Neuron (in vitro differentiated cells): ENCODE results near the gene MTA2.

ENCODE experiments used
- H2AFZ ChIP-seq: one replicate; pipeline ENCODE4 v1.6.1; 2013; ENCODE audit warnings: low read depth, mild to moderate bottlenecking, inconsistent platforms, low read length, moderate library complexity
- H3K27me3 ChIP-seq: one replicate; pipeline ENCODE4 v1.6.1; 2013; ENCODE audit warnings: low read length; ENCODE audit not compliant: insufficient read depth
- H3K36me3 ChIP-seq: one replicate; pipeline ENCODE4 v1.6.1; 2013; ENCODE audit warnings: low read length; ENCODE audit not compliant: insufficient read depth
- H3K4me1 ChIP-seq: one replicate; pipeline ENCODE4 v1.6.1; 2013; ENCODE audit warnings: low read length; ENCODE audit not compliant: insufficient read depth
- H3K4me3 ChIP-seq: 2 replicates; pipeline ENCODE4 v1.5.1; 2013; ENCODE audit warnings: mild to moderate bottlenecking, low read length, moderate library complexity
- H3K9me3 ChIP-seq: one replicate; pipeline ENCODE4 v1.6.1; 2013; ENCODE audit warnings: low read length

MTA2 gene

DNA sequence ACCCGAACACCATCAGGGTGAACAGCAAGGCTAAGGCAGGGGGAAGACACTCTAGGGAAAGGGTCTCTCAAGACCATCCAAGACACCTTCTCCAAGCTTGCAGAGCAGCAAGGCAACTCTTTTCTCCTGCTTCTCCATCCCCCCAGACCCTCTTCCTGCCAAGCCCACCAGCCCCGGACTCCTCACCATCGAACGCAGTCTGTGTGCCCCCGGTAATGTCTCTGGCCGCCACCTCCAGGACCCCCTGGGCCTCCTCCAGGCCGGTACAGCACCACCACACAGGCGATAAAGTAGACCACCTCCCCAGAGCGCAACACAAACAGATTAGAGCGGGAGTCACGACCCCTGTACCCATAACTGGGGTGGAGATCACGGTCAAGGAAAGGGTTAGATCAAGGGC, 7.1 kb upstream of the MTA2 start:
- H3K27me3 ChIP-seq, result no peaks in the 10 kb centered on the region
- no peak overlapping the region for H2AFZ ChIP-seq
- no peaks in the 10 kb centered on the region for H3K36me3 ChIP-seq
- H3K4me1 ChIP-seq, result peaks cover 31% of the 10 kb centered on the region
- H3K9me3 ChIP-seq, result no peaks in the 10 kb centered on the region
- H3K4me3 ChIP-seq, result no peak overlapping the region

DNA sequence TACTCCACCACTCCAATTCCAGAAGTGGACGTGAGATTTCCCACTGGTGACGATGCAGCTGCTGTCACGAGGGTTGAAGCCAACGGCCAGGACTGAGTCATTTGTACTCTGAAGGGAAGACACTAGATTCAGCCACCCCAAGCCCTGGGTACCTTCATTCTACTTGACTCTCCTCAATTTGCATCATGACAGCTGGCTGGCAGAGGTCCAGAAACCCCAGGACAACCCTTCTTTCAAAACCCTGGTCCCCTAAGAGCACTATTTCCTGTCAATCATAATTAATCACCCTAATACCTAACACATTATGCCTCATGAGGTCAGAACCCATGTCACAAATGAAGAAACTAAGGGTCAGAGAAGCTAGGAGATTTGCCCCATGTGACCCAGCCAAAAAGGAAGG, 6.0 kb upstream of the MTA2 start:
- no peaks in the 10 kb centered on the region for H3K36me3 ChIP-seq
- H3K9me3 ChIP-seq, result no peaks in the 10 kb centered on the region
- H3K27me3 ChIP-seq, result no peaks in the 10 kb centered on the region
- H3K4me1 ChIP-seq, result peaks cover 27% of the 10 kb centered on the region
- no peak overlapping the region for H2AFZ ChIP-seq
- no peak overlapping the region for H3K4me3 ChIP-seq

DNA sequence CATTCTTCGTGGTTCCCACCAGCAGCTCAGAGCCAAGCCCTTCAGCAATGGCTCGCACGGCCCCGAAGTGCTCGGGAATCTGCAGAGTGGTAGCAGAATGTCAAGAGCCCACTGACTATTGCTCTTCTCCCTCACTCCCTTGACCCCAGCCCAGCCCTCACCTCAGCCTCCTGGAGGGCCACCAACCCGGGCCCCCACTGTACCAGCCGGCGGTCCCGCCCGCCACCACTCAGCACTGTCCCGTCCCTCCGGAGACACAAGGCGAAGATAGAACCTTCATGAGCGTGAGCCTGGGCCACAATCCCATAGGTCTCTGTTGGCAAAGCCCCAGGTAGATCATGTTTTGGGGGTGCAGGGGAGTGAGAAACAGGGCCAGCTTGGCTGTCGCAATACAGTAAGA, 4.2 kb upstream of the MTA2 start:
- H3K4me1 ChIP-seq, result peaks cover 17% of the 10 kb centered on the region
- H3K9me3 ChIP-seq, result no peaks in the 10 kb centered on the region
- no peaks in the 10 kb centered on the region for H3K27me3 ChIP-seq
- no peak overlapping the region for H2AFZ ChIP-seq
- H3K4me3 ChIP-seq, result no peak overlapping the region
- no peaks in the 10 kb centered on the region for H3K36me3 ChIP-seq

DNA sequence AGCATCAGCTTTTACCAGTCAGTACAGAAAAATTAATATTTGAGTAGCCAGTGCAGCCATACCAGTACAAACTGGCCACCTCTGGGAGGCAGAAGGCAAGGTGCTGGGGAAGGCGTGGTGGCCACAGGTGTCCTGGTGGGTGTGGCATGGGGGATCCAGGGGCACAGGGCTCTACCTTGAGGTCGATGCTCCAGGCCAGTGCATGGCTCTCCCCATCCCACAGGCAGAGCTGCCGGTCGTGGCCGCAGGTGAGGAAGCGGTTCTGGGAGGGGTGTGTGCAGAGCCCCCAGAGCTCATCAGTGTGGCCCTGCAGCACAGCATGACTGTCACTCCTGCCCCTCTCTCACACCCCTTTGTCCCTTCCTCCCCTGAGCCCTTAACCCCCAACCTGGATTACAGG, 3.8 kb upstream of the MTA2 start:
- Histone ChIP-seq H3K36me3 (no peaks in the 10 kb centered on the region), H3K4me1 (peaks cover 18% of the 10 kb centered on the region), H3K9me3 (no peaks in the 10 kb centered on the region), H3K4me3 (no peak overlapping the region), H2AFZ (no peak overlapping the region), H3K27me3 (no peaks in the 10 kb centered on the region)

DNA sequence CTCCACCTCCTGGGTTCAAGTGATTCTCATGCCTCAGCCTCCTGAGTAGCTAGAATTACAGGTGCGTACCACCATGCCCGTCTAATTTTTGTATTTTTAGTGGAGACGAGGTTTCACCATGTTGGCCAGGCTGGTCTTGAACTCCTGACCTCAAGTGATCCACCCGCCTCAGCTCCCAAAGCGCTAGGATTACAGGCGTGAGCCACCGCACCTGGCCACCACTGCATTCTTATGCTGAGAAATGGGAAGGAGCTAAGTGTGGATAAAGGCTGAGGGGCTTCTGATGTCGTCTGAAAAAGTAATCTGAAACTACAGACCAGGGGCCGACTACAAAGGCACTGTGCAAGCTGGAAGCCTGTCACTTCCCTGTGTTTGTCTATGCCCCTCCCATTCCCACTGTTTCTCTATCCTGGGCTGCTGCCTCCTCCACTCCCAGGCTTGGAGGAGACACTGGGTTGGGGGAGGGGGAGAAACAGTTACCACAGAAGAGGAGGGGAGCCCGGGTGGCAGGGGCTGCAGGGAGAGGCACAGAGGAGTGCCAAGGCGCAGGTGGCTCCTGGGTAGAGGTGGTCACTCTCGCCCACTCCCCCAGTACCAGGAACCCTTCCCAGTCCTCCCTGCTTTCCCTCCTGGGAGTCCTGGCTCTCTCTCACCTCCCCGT, 2.9 kb upstream of the MTA2 start:
- no peaks in the 10 kb centered on the region for H3K27me3 ChIP-seq
- peaks cover 27% of the 10 kb centered on the region for H3K4me1 ChIP-seq
- H2AFZ ChIP-seq, result no peak overlapping the region
- no peak overlapping the region for H3K4me3 ChIP-seq
- peaks cover 5% of the 10 kb centered on the region for H3K36me3 ChIP-seq
- H3K9me3 ChIP-seq, result no peaks in the 10 kb centered on the region

DNA sequence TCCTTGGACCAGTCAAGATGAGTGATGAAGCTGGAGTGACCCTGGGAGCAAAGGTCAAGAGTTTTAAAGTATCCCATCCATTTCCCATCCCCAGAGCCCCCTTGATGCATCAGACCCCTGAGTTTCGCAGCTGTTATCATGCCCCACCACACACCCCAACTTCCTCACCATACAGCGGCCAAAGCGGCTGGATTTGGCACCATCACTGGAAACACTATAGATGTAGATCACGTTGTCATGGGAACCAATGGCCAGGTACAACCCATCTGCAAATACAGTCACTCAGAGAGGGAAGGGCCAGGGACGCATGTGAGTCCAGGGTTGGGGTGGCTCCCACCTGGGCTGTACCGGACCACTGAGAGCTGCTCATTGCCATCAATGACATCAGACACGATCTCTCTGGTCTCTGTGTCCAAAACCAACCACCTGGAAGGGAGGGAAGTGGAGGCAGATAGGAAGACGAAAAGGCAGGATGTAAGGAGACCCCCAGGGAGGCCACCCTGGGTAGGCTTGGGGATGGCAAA, 2.2 kb upstream of the MTA2 start:
- Histone ChIP-seq H3K9me3 (no peaks in the 10 kb centered on the region), H3K4me1 (peaks cover 34% of the 10 kb centered on the region), H3K36me3 (peaks cover 12% of the 10 kb centered on the region), H3K4me3 (no peak overlapping the region), H3K27me3 (no peaks in the 10 kb centered on the region), H2AFZ (no peak overlapping the region)

DNA sequence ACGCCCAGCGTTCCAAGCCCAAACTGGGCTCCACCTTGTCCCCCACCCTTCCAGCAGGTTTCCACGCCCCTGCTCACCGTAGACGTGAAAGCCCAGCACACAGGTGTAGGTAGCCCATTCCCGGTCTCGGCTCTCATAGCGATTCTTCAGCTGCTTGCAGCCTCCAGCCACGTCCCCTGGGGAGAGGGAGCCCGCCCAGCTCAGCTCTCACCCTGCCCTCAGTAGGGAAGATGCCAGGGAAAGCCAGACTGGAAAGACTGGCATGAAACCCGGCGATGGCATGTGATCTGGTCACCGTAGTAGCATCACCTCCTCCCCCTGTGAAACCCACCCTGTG, 1.4 kb upstream of the MTA2 start:
- no peak overlapping the region for H3K4me3 ChIP-seq
- H3K27me3 ChIP-seq, result no peaks in the 10 kb centered on the region
- H3K36me3 ChIP-seq, result peaks cover 20% of the 10 kb centered on the region
- no peak overlapping the region for H2AFZ ChIP-seq
- no peaks in the 10 kb centered on the region for H3K9me3 ChIP-seq
- H3K4me1 ChIP-seq, result peaks cover 34% of the 10 kb centered on the region

DNA sequence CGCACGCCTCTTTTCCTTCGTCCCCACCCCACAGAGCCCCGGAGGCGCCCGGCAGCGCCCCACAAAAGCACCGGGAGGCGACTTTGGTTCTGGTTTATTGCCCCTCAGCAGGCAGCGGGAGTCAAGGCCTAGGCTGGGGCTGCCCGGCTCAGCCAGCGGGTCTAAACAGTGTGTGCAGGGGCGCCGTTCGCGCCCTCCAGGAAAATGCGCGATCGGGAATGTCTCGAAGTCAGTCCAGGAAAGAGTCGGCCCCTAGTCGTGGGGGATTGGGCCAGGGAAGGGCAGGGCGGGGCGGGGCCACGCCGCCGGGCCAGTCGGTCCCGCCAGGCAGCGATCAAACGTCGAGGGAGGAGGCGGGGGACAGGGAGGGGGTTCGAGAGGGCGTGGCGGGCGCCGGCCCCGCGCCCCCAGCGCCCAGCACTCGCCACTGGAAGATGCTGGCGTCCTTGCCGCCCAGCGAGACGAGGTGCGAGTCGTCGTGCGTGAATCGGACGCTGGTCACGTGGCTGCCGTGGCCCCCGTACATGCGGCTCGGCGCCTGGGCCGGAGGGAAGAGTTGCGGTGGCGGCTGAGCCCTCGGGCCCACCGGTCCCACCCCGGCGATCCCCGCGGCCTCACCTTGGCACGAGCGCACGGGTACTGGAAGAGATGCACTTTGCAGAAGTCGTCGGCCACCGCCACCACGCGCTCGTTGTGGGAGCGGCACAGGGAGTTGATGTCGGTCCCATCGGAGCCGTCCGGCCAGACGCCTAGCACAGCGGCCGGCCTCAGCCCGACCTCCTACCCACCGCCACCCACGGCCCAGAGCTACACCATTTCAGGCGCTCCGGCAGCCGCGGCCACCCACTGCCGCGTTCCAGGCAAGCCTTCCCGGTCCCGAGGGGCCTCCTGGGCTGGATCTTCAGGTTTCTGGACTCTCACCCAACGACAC, 741 bp upstream of the MTA2 start:
- peak overlapping the region; percentile 3 for H3K4me3 ChIP-seq
- H2AFZ ChIP-seq, result no peak overlapping the region
- no peaks in the 10 kb centered on the region for H3K9me3 ChIP-seq
- peaks cover 34% of the 10 kb centered on the region for H3K4me1 ChIP-seq
- H3K36me3 ChIP-seq, result peaks cover 27% of the 10 kb centered on the region
- no peaks in the 10 kb centered on the region for H3K27me3 ChIP-seq

DNA sequence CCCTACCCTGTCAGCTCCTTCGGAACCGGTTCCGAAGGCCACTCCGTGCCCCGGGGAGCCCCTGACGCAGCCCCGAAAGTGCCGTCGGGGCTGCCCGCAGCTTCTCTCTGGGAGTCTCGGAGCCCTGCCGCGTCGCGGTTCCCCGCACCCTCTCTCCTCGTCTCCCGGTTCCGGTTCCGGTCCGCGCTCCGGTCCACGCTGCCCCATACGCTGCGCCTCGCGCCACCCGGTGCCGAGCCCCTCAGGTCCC, 618 bp downstream of the MTA2 start:
- Histone ChIP-seq H2AFZ (peak overlapping the region; percentile 38), H3K36me3 (peaks cover 37% of the 10 kb centered on the region), H3K4me3 (peak overlapping the region; percentile 83), H3K4me1 (peaks cover 34% of the 10 kb centered on the region), H3K27me3 (no peaks in the 10 kb centered on the region), H3K9me3 (no peaks in the 10 kb centered on the region)

DNA sequence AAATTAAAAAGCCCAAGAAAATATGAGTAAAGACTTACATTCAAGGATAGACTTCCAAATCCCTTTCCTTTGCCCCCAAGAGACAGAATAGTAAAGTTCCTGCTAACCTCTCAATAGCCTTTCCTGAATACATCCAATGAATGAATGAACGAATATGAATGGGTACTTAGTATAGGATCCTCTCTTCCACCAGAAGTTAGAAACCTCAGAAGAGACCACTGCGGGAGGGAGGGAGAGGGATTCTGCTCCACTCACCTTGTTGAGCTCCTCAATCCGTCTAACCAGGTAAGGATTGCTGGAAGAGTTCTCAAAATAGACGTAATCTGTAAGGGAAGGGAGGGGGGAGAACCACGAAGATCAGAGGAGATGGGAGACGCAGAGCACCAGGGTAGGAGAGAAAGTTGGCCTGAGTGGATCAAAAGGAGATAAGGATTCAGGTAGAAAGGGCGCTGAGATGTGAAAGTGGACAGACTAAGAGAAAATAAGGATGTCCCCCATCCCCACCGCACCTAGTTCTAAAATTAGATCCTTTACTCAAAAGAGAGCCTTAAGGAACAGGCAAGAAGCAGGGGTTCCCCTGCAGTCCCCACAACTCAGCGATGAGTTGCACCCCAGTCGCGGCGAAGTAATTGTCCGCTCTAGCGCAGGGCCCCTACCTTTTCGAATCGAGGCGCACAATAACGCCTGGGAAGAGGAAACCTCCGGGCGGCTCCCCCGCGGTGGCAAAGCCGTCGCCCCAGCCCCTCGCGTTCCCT, 1.1 kb downstream of the MTA2 start:
- H3K9me3 ChIP-seq, result no peaks in the 10 kb centered on the region
- H3K36me3 ChIP-seq, result peaks cover 42% of the 10 kb centered on the region
- H3K27me3 ChIP-seq, result no peaks in the 10 kb centered on the region

DNA sequence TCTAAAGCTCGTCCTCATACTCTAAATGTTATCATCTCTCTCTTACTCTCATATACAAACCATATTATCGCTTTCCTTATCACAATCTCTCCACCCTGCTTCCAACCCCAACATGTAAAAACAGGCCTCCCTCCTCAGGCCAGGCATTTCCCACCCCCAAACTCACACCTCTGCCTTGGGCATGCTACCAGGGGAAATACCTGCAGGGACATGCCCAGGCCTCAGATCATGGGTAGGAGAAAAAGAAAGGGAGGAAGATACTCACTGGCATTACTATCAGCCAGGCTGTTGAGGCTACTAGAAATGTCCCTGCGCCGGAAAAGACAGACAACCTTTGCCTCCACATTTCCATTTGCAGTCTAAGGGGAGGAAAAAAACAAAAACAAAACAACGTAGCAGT, 1.8 kb downstream of the MTA2 start:
- Histone ChIP-seq H3K4me1 (peaks cover 31% of the 10 kb centered on the region), H3K27me3 (no peaks in the 10 kb centered on the region), H3K9me3 (no peaks in the 10 kb centered on the region), H3K4me3 (peak overlapping the region; percentile 83), H3K36me3 (peaks cover 48% of the 10 kb centered on the region), H2AFZ (no peak overlapping the region)

More for the DNA sequence above, 1.1 kb downstream of the MTA2 start:
- Histone ChIP-seq H3K4me1 (peaks cover 34% of the 10 kb centered on the region), H3K4me3 (peak overlapping the region; percentile 83), H2AFZ (peak overlapping the region; percentile 38)

DNA sequence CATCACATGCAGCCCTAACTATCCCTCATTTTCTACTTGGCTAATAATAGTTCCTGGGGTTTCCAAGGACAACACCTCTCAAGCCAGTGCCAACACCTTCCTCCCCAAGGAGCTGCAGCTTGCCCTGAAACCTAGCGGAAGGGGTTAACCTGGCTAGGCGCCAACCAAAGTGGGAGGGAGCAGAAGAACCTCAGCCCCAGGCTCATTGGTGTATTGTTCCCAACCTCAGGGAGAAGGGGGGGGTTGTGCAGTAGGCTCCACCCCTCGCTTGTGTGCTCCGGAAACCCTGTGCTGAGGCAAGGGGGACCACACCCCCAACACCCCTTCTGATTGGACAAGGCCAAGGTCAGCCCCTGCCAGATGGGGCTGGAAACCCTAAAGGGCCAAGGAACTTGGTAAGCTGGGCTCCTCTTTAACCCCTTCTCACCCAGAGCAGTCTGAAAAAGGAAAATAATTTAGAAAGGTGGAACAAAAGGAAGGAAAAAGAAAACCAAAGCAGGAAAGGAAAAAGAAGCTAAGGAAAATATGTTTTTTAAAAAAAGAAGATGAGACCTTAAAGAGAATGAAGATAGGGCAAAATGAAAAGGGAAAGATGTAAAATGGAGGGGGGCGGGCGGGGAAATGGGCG, 2.5 kb downstream of the MTA2 start:
- peak overlapping the region; percentile 83 for H3K4me3 ChIP-seq

DNA sequence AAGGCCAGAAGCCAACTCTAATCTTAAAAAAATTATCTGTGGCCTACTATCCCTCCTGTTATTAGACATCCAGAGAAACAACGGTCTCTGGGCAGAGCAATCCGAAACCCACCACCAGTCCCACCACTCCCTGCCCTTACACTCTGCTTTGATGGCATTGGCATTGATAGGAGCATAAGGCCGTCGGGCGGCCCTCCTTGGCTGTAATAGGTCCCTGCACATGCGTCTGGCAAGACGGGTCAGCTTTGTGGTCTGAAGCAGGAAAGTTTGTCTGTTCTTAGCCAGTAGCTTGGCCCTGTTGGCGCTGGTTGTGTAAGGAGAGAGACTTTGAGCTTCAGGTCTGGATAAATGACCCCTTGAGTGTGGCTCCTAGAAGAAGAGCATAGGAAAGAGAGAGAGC, 6.5 kb downstream of the MTA2 start:
- Histone ChIP-seq H3K4me1 (peaks cover 31% of the 10 kb centered on the region), H3K4me3 (no peak overlapping the region), H2AFZ (no peak overlapping the region), H3K9me3 (no peaks in the 10 kb centered on the region), H3K27me3 (no peaks in the 10 kb centered on the region), H3K36me3 (peaks cover 69% of the 10 kb centered on the region)

More for the DNA sequence above, 2.5 kb downstream of the MTA2 start:
- Histone ChIP-seq H3K27me3 (no peaks in the 10 kb centered on the region), H3K36me3 (peaks cover 55% of the 10 kb centered on the region), H3K4me1 (peaks cover 24% of the 10 kb centered on the region), H3K9me3 (no peaks in the 10 kb centered on the region), H2AFZ (no peak overlapping the region)
